Progenitor cell of endocrine pancreas (in vitro differentiated cells): ENCODE measurements around the gene CYREN. TPM values are rescaled to one million over a fixed set of nuclear protein-coding genes. Genes with fewer than 3 reads are reported as not detected.
A peak's percentile ranks its signal among the peaks of the same experiment; 100 is the strongest.

Source experiments
- DNase-seq: peaks from one replicate; pipeline ENCODE4 v3.0.0; 2021; ENCODE audit warnings: low spot score; ENCODE audit not compliant: unreplicated experiment
- H3K27ac Mint-ChIP-seq: 2 replicates; pipeline ENCODE4 v1.8.0; 2021; ENCODE audit warnings: mild to moderate bottlenecking, moderate library complexity, mixed read lengths
- H3K27me3 Mint-ChIP-seq: 2 replicates; pipeline ENCODE4 v1.8.0; 2021; ENCODE audit warnings: mixed read lengths
- H3K36me3 Mint-ChIP-seq: 2 replicates; pipeline ENCODE4 v1.8.0; 2022; ENCODE audit warnings: mixed read lengths; ENCODE audit not compliant: insufficient read depth
- H3K4me1 Mint-ChIP-seq: 2 replicates; pipeline ENCODE4 v1.8.0; 2021; ENCODE audit warnings: low read depth, mixed read lengths
- H3K4me3 Mint-ChIP-seq: 2 replicates; pipeline ENCODE4 v1.8.0; 2021; ENCODE audit warnings: low read depth, mild to moderate bottlenecking, moderate library complexity, mixed read lengths
- H3K9me3 Mint-ChIP-seq: 2 replicates; pipeline ENCODE4 v1.8.0; 2021; ENCODE audit warnings: low read depth, mixed read lengths
- CTCF ChIP-seq: fragments of 200-600 bp; sonication (generic); IDR thresholded peaks from one replicate; pipeline ENCODE4 v1.5.0; 2021; ENCODE audit warnings: antibody characterized with exemption, mild to moderate bottlenecking; ENCODE audit not compliant: unreplicated experiment
- total RNA-seq: library from RNA; stranded (reverse); gene quantifications from 2 replicates; pipeline ENCODE4 v1.2.1, GENCODE V29; 2021

Gene CYREN
- total RNA-seq, 1 donor from 2014 or later, result 73.8 TPM

GRCh38 chr7:135159359-135160085 is 11.0 kb downstream of the CYREN start:
- peaks cover 50% of the 10 kb centered on the region for H3K36me3 Mint-ChIP-seq
- H3K27ac Mint-ChIP-seq, result peak overlapping the region; percentile 14
- peaks cover 19% of the 10 kb centered on the region for H3K4me1 Mint-ChIP-seq
- no peaks in the 10 kb centered on the region for H3K27me3 Mint-ChIP-seq
- no peak for DNase-seq
- no peak overlapping the region for H3K4me3 Mint-ChIP-seq
- no peak for TF ChIP-seq CTCF
- peaks cover 34% of the 10 kb centered on the region for H3K9me3 Mint-ChIP-seq

- no peak for TF ChIP-seq CTCF
- H3K27ac Mint-ChIP-seq, result no peak overlapping the region
Measured at GRCh38 chr7:135158874-135159273, 11.6 kb downstream of the CYREN start.

GRCh38 chr7:135158141-135158655 is 12.3 kb downstream of the CYREN start:
- no peak for TF ChIP-seq CTCF
- DNase-seq, result no peak
- H3K9me3 Mint-ChIP-seq, result peaks cover 45% of the 10 kb centered on the region
- no peaks in the 10 kb centered on the region for H3K27me3 Mint-ChIP-seq
- H3K4me3 Mint-ChIP-seq, result no peak overlapping the region
- H3K27ac Mint-ChIP-seq, result no peak overlapping the region
- peaks cover 51% of the 10 kb centered on the region for H3K36me3 Mint-ChIP-seq
- H3K4me1 Mint-ChIP-seq, result peaks cover 19% of the 10 kb centered on the region

More at GRCh38 chr7:135158874-135159273, 11.6 kb downstream of the CYREN start:
- Mint-ChIP-seq H3K4me3 (no peak overlapping the region), H3K36me3 (peaks cover 49% of the 10 kb centered on the region), H3K9me3 (peaks cover 41% of the 10 kb centered on the region), H3K27me3 (no peaks in the 10 kb centered on the region), H3K4me1 (peaks cover 19% of the 10 kb centered on the region)
- DNase-seq, result no peak

GRCh38 chr7:135156290-135156689 is 14.2 kb downstream of the CYREN start:
- Mint-ChIP-seq H3K27ac (no peak overlapping the region), H3K9me3 (peaks cover 42% of the 10 kb centered on the region), H3K27me3 (no peaks in the 10 kb centered on the region), H3K36me3 (peaks cover 39% of the 10 kb centered on the region), H3K4me1 (peaks cover 17% of the 10 kb centered on the region), H3K4me3 (no peak overlapping the region)
- no peak for DNase-seq
- no peak for TF ChIP-seq CTCF

GRCh38 chr7:135154734-135155133 is 15.8 kb downstream of the CYREN start:
- Mint-ChIP-seq H3K4me1 (peaks cover 6% of the 10 kb centered on the region), H3K4me3 (no peak overlapping the region), H3K27me3 (no peaks in the 10 kb centered on the region), H3K9me3 (peaks cover 42% of the 10 kb centered on the region), H3K36me3 (peaks cover 28% of the 10 kb centered on the region), H3K27ac (no peak overlapping the region)
- DNase-seq, result no peak
- TF ChIP-seq CTCF, result no peak
